Tibial nerve (tissue), 3 donors: ENCODE data around the gene ALPL.

Experiments used
- CTCF ChIP-seq, 5 experiments: fragments of 200-600 bp in 3 of 5; fragments of 450-650 bp in 2 of 5; sonication (generic) in 3 of 5; IDR thresholded peaks; one replicate each; pipeline ENCODE4 v1.5.1; 2016 to 2019; ENCODE audit warnings: antibody characterized with exemption in 5 of 5, mild to moderate bottlenecking in 3 of 5, moderate library complexity in 2 of 5
- POLR2A ChIP-seq, 2 donors: fragments of 450-650 bp; IDR thresholded peaks; one replicate each; pipeline ENCODE4 v1.6.1; 2017; ENCODE audit warnings: antibody characterized with exemption in 2 of 2, mild to moderate bottlenecking in 2 of 2, moderate library complexity in 2 of 2

DNA sequence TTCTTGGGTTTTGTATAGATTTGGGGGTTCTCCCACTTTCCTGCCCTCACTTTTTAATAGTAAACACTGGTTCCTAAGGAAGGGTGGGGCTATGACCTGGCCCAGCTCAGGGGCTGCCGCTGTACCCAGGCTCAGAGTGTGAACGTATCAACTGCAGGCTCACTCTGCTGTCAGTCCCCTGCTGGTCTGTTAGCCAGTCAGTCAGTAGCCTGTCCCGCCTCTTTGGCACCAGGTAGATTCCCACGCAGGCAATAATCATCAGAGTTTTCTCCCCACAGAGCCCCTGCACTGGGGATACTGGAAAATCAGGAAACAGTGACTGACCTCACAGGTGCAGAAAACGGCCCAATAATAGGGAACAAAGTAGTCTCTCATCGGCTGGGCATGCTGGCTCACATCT, 15.0 kb upstream of the ALPL start:
- no peak for TF ChIP-seq POLR2A (IDR thresholded peaks at IDR 0.05)
- no peak for TF ChIP-seq CTCF (IDR thresholded peaks at IDR 0.05)
